ENCODE results near the gene CIAO2A.

The CIAO2A gene

DNA sequence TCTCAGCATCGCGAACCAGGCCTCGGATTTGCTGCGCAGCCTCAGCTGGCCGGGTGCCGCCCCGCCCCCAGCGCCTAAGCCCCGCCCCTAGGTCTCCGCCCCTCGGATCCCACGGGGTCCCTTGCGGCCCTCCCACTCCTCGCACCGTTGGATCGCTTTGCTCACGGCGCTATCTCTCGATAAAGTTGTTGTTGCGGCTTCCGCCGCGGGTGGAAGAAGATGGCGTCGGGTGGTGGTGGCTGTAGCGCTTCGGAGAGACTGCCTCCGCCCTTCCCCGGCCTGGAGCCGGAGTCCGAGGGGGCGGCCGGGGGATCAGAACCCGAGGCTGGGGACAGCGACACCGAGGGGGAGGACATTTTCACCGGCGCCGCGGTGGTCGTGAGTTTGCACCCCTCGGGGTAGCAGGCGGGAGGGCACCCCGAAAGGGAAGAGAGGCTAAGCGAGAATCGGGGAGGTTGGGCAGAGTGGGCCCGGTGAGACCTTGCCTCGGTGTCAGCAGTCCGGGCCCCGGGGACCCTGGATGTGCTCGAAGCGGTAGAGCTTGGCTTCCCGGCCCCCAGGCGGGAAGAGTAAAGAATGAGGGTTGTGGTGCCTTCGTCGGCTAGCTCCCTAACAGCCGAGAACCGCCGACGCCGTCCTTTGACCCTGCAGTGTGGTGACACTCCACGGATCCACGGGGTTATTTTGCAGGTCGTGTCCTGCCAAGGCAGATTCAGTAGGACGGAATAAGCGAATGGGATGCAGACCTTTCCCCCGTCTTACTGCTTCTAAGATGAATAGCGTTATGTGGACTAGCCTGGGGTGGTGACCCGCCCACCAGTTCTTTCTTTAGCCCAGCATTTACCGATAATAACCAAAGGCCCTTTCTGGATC lies 2.4 kb upstream of the CIAO2A start, which contains the start of gene SNX1:
SNX1 (plus strand) TSS at position 188 of the 873 bp plus-strand sequence; CDS start at position 220, 32 bp downstream.
- TF ChIP-seq, protein P1, sequence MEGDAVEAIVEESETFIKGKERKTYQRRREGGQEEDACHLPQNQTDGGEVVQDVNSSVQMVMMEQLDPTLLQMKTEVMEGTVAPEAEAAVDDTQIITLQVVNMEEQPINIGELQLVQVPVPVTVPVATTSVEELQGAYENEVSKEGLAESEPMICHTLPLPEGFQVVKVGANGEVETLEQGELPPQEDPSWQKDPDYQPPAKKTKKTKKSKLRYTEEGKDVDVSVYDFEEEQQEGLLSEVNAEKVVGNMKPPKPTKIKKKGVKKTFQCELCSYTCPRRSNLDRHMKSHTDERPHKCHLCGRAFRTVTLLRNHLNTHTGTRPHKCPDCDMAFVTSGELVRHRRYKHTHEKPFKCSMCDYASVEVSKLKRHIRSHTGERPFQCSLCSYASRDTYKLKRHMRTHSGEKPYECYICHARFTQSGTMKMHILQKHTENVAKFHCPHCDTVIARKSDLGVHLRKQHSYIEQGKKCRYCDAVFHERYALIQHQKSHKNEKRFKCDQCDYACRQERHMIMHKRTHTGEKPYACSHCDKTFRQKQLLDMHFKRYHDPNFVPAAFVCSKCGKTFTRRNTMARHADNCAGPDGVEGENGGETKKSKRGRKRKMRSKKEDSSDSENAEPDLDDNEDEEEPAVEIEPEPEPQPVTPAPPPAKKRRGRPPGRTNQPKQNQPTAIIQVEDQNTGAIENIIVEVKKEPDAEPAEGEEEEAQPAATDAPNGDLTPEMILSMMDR (IDR thresholded peaks at IDR 0.05; ENCODE audit: insufficient read depth, low read length, missing control alignments) = no peak
- POLR2A ChIA-PET = interaction anchor here (0.5 kb wide), 1 partner anchor 1052 kb away, joined by 4 read pairs; no protein-coding TSS in a partner anchor
- H3K4me3 ChIP-seq (ENCODE audit: low read depth, low read length) = peak within 1 kb of the TSS; percentile 96
- peak; percentile 55 for DNase-seq (ENCODE audit: low read depth, low spot score)
- CTCF ChIA-PET = interaction anchor here (0.6 to 1.5 kb wide), 5 partner anchors 28 to 57 kb away, joined by 3 read pairs; partner anchors contain the start of gene DAPK2

DNA sequence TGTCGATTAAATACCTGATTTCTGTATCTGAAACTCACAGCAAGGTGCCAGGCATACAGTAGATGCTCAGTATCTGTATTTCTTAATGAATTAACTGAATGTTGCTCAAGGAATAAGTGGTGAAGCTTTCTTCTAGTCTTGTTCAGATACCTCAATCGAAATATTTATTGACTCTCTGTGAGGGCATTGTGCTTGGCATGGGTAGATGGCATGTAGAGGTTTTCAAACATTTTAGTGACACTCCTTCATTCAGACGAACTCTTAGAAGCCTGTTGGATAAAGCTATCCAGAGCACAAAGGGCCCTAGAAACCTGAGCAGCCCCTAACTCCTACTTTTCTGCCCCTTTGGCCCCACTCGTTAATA lies 1.8 kb upstream of the CIAO2A start:
- CTCF ChIA-PET = interaction anchor here (0.6 to 1.5 kb wide), 5 partner anchors 27 to 58 kb away, joined by 3 read pairs; partner anchors contain the start of gene DAPK2
- TF ChIP-seq, protein P1 (IDR thresholded peaks at IDR 0.05; ENCODE audit: insufficient read depth, low read length, missing control alignments) = no peak

DNA sequence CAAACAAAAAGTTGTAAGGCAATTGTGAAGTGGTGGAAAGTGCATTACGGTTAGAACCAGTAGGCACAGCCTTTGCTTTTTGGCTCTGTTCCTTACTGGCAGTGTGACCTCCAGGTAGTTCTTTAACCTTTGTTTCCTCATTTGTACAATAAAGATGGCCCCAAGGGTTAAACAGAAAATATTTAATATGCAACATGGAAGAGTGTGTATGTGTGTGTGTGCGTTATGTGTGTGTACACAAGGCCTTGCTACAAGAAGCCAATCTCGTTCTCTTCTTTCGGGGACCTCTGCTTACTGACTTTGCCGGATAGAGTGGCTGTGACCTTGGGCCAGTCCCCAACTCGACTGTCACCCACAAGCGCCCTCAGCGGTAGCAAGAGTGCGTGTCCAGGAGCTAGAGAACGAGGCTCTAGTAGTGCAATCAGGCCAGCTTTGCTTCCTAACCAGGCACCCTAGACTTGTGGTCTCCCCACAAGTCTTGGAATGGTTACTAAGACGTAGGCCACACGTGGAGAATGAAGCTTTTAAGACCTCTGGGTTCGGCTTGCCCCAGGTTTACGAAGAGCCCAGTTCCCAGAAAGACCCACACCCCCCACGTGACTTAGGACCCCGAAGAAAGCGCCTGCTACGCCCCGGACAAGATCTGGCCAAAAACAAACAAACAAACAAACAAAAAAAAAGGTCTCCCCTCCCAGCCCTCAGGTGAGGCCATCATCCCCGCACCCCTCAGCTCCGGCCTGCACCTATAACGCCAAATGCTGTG lies 593 bp downstream of the CIAO2A start:
- ChIA-PET POLR2A (interaction anchor here (0.6 to 1.3 kb wide), 2 partner anchors 18 to 38 kb away, joined by 3 read pairs; no protein-coding TSS in a partner anchor), CTCF (interaction anchor here (0.7 to 1.5 kb wide), 3 partner anchors 18 to 483 kb away, joined by 3 to 4 read pairs (median 3); no protein-coding TSS in a partner anchor)
- TF ChIP-seq, protein P1 (IDR thresholded peaks at IDR 0.05; ENCODE audit: insufficient read depth, low read length, missing control alignments) = no peak
- no peak for DNase-seq (ENCODE audit: low read depth, low spot score)
- peak overlapping the region; percentile 79 for H3K4me3 ChIP-seq (ENCODE audit: low read depth, low read length)

More for the DNA sequence above, 1.8 kb upstream of the CIAO2A start:
- peak overlapping the region; percentile 30 for H3K4me3 ChIP-seq (ENCODE audit: low read depth, low read length)
- POLR2A ChIA-PET = no interaction called here
- no peak for DNase-seq (ENCODE audit: low read depth, low spot score)

DNA sequence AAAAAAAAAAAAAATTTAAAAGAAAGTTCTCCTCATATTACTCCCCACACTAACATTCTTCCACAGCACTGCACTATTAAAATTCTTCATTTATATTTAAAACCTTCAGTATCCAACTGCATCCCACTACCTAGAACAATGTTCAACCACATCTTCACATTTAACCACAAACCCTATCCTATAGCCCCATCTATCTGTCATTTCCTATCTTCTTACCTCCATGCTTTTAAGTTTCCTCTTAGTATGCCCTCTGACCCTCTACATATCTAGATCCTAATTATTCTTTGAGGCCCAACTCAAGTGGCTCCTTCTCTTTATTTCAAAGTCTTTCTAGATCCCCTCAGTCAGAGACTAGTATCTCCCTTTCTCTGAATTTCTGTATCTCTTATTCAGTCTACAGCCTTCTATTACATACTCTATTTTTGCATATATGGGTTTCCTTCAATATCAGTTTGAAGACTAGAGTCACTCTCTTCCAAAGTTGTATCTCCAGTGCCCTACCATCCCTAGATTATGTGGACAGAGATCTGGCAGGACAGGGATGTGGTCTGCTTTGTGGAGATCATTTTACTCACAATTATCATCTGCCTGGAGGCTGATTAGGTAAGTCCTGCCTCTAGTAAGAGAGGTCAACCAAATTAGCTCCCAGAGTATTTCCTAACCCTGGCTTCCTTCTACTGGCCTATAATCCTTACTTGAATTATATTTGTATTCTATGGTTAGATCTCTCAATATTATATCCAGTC lies 1.4 kb downstream of the CIAO2A start:
- TF ChIP-seq, protein P1 (IDR thresholded peaks at IDR 0.05; ENCODE audit: insufficient read depth, low read length, missing control alignments) = no peak
- POLR2A ChIA-PET = no interaction called here
- DNase-seq (ENCODE audit: low read depth, low spot score) = no peak
- peak overlapping the region; percentile 79 for H3K4me3 ChIP-seq (ENCODE audit: low read depth, low read length)
- CTCF ChIA-PET = interaction anchor here (1.0 to 1.5 kb wide), 2 partner anchors 147 to 482 kb away, joined by 3 to 4 read pairs; no protein-coding TSS in a partner anchor

DNA sequence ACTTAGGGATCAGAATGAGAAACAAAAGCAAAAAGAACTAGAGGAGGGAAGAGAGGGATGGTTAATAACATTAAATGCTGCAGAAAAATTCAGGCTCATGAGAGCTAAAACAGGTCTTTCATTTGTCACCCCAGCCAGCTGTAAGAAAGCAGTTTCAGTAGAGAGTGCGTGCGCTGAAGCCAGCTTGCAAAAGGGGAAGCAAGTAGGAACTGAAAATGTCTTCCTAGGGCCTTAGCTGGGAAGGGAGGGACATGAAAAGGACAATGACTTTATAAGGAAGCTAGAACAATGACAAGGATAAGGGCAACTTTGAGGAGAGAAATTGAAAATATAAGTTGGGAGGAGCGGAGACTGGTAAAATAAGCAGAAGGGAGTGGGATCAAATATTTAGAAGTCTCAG lies 3.1 kb downstream of the CIAO2A start:
- H3K4me3 ChIP-seq (ENCODE audit: low read depth, low read length) = no peak overlapping the region
- TF ChIP-seq, protein P1 (IDR thresholded peaks at IDR 0.05; ENCODE audit: insufficient read depth, low read length, missing control alignments) = no peak
- ChIA-PET POLR2A (no interaction called here), CTCF (interaction anchor here (1.0 to 1.3 kb wide), 4 partner anchors 16 to 338 kb away, joined by 3 read pairs; no protein-coding TSS in a partner anchor)
- no peak for DNase-seq (ENCODE audit: low read depth, low spot score)
